HepG2 (cell line): ENCODE measurements around the gene CCDC88A. TPM values are rescaled to one million over a fixed set of nuclear protein-coding genes. Genes with fewer than 3 reads are reported as not detected.

Source experiments
- ARID2 ChIP-seq: sonication (generic); formaldehyde crosslinking; IDR thresholded peaks from 2 replicates; pipeline ENCODE4 v1.8.1; 2022; ENCODE audit warnings: mild to moderate bottlenecking, missing genetic modification reagents, borderline replicate concordance
- ARID3A ChIP-seq: IDR thresholded peaks from 2 replicates; pipeline ENCODE4 v1.6.1; 2012; ENCODE audit warnings: low read depth, low read length, improper control_type of control experiment
- BCLAF1 ChIP-seq: fragments of 450-650 bp; IDR thresholded peaks from 2 replicates; pipeline ENCODE4 v1.6.1; 2017; ENCODE audit warnings: mild to moderate bottlenecking
- BHLHE40 ChIP-seq: IDR thresholded peaks from 2 replicates; pipeline ENCODE4 v1.6.1; 2011; ENCODE audit warnings: low read length, improper control_type of control experiment
- CBX1 ChIP-seq: IDR thresholded peaks from one replicate; pipeline ENCODE4 v1.6.1; 2016; ENCODE audit warnings: antibody characterized with exemption, low read depth
- DR1 ChIP-seq: sonication (generic); formaldehyde crosslinking; IDR thresholded peaks from 2 replicates; pipeline ENCODE4 v1.8.0; 2021; ENCODE audit warnings: mild to moderate bottlenecking, missing genetic modification reagents, inconsistent platforms
- JUND ChIP-seq: sonication (generic); formaldehyde crosslinking; IDR thresholded peaks from 2 replicates; pipeline ENCODE4 v1.8.0; 2022; ENCODE audit warnings: mild to moderate bottlenecking, missing genetic modification reagents
- MAFG ChIP-seq: sonication (generic); formaldehyde crosslinking; IDR thresholded peaks from 2 replicates; pipeline ENCODE4 v1.5.1; 2020; ENCODE audit warnings: mild to moderate bottlenecking, missing genetic modification reagents
- NFRKB ChIP-seq: fragments of 450-650 bp; IDR thresholded peaks from 2 replicates; pipeline ENCODE4 v1.6.1; 2017
- PRDM15 ChIP-seq: sonication (generic); formaldehyde crosslinking; IDR thresholded peaks from 2 replicates; pipeline ENCODE4 v1.4.0; 2020; ENCODE audit warnings: missing genetic modification reagents
- RFX1 ChIP-seq: fragments of 450-650 bp; IDR thresholded peaks from 2 replicates; pipeline ENCODE4 v1.6.1; 2017
- ZBTB7A ChIP-seq: sonication (generic); formaldehyde crosslinking; IDR thresholded peaks from 2 replicates; pipeline ENCODE4 v1.8.0; 2022; ENCODE audit warnings: mild to moderate bottlenecking, missing genetic modification reagents
- ZFP37 ChIP-seq: sonication (generic); formaldehyde crosslinking; IDR thresholded peaks from 2 replicates; pipeline ENCODE4 v1.4.0; 2020; ENCODE audit warnings: missing genetic modification reagents, borderline replicate concordance
- ZNF160 ChIP-seq: sonication (generic); formaldehyde crosslinking; IDR thresholded peaks from 2 replicates; pipeline ENCODE4 v1.8.0; 2022; ENCODE audit warnings: mild to moderate bottlenecking, inconsistent platforms, missing genetic modification reagents
- ZNF292 ChIP-seq: sonication (generic); formaldehyde crosslinking; IDR thresholded peaks from 2 replicates; pipeline ENCODE4 v1.8.1; 2022; ENCODE audit warnings: mild to moderate bottlenecking, low read depth, missing genetic modification reagents, borderline replicate concordance
- ZNF451 ChIP-seq: sonication (generic); formaldehyde crosslinking; IDR thresholded peaks from 2 replicates; pipeline ENCODE4 v1.5.0; 2020; ENCODE audit warnings: mild to moderate bottlenecking, missing genetic modification reagents
- ZNF761 ChIP-seq: sonication (generic); formaldehyde crosslinking; conservative IDR thresholded peaks from 2 replicates; pipeline ENCODE4 v1.4.0; 2020; ENCODE audit warnings: mild to moderate bottlenecking, missing genetic modification reagents
- ZNF879 ChIP-seq: sonication (generic); formaldehyde crosslinking; IDR thresholded peaks from 2 replicates; pipeline ENCODE4 v1.8.1; 2023; ENCODE audit warnings: missing genetic modification reagents
- polyA plus RNA-seq, 8 experiments: library from polyadenylated mRNA; depleted of rRNA in 3 of 8; stranded (reverse) in 7 of 8; unstranded in 1 of 8; fragments of >200 nt; fragmentation: Illumina TruSeq in 4 of 8; extraction: Trizol in 4 of 8; gene quantifications; 2 replicates each; pipeline versions ENCODE4 v1.2.1 to v1.2.3, GENCODE V29; 2011 to 2016; ENCODE audit warnings: low read depth in 4 of 8, missing spikeins in 1 of 8, mixed read lengths in 1 of 8; ENCODE audit not compliant: insufficient read depth in 1 of 8
- total RNA-seq, 5 experiments: library from RNA; depleted of rRNA; stranded (reverse); fragments of >200 nt; fragmentation: Illumina TruSeq; extraction: Trizol; gene quantifications; 2 replicates each; pipeline ENCODE4 v1.2.3, GENCODE V29; 2016; ENCODE audit warnings: low read depth in 1 of 5

The CCDC88A gene
- total and polyA plus RNA-seq, 2 of the 13 experiments (the other 11 are each of a cell fraction or from before 2014, with no cell fraction given), result 43.2 to 84.1 TPM

GRCh38 chr2:55268907-55269644, 150.6 kb downstream of the CCDC88A start, which contains the start of gene MTIF2 (continued):
- TF ChIP-seq ZNF160 (CRISPR knock-in tag) (peak; percentile 80; the same call in 1 of the 2 replicates), BHLHE40 (peak; percentile 83), ZNF451 (peak; percentile 85), ZFP37 (CRISPR knock-in tag) (peak; percentile 97), BCLAF1 (no peak), ZNF292 (CRISPR knock-in tag) (peak; percentile 80), NFRKB (no peak), MAFG (CRISPR knock-in tag) (no peak), ARID3A (no peak; the same call in 1 of the 2 replicates), CBX1 (peak; percentile 95), ARID2 (peak; percentile 71), ZNF879 (CRISPR knock-in tag) (no peak; the same call in 1 of the 2 replicates), PRDM15 (peak; percentile 74; the same call in 1 of the 2 replicates), ZNF761 (peak; percentile 98), ZBTB7A (CRISPR knock-in tag) (peak; percentile 64), JUND (CRISPR knock-in tag) (peak; percentile 81), RFX1 (no peak), DR1 (peak; percentile 91; the same call in 1 of the 2 replicates)
